Keratinocyte (primary cell): Measurements from ENCODE around the gene ZFYVE21. TPM values are rescaled to one million over a fixed set of nuclear protein-coding genes. Genes with fewer than 3 reads are reported as not detected.

Source experiments
- DNase-seq: peaks from one replicate; pipeline ENCODE4 v3.0.0-alpha.2; 2011; ENCODE audit warnings: low read depth, missing footprints, low spot score
- FAIRE-seq: peaks from 2 replicates; lab custom pipeline; 2011; peaks lifted over from hg19 to GRCh38; lab: Jason Lieb, UNC
- H2AFZ ChIP-seq: 2 replicates; pipeline ENCODE4 v1.6.0; 2012; ENCODE audit warnings: low read length, control low read depth, inconsistent platforms; ENCODE audit not compliant: control insufficient read depth
- H3K27ac ChIP-seq: 2 replicates; pipeline ENCODE4 v1.5.1; 2011; ENCODE audit warnings: low read length; ENCODE audit not compliant: control insufficient read depth, insufficient read depth
- H3K27me3 ChIP-seq: 3 replicates; pipeline ENCODE4 v1.6.0; 2011; ENCODE audit warnings: low read length; ENCODE audit not compliant: control insufficient read depth, insufficient read depth; ENCODE audit errors: extremely low read depth
- H3K36me3 ChIP-seq, 2 experiments: 2 replicates in 1 of 2; 3 replicates in 1 of 2; pipeline ENCODE4 v1.5.1; 2011; ENCODE audit warnings: low read length in 2 of 2, mild to moderate bottlenecking in 1 of 2; ENCODE audit not compliant: control insufficient read depth in 2 of 2, insufficient read depth in 2 of 2; ENCODE audit errors: extremely low read depth in 1 of 2
- H3K4me1 ChIP-seq: 3 replicates; pipeline ENCODE4 v1.5.1; 2011; ENCODE audit warnings: low read length; ENCODE audit not compliant: control insufficient read depth, insufficient read depth; ENCODE audit errors: extremely low read depth
- H3K4me2 ChIP-seq: 3 replicates; pipeline ENCODE4 v1.6.0; 2011; ENCODE audit warnings: low read depth, low read length; ENCODE audit not compliant: control insufficient read depth, insufficient read depth; ENCODE audit errors: extremely low read depth
- H3K4me3 ChIP-seq, 3 experiments: fragments of 200-600 bp in 1 of 3; sonication (generic) in 1 of 3; 2 replicates in 2 of 3; 3 replicates in 1 of 3; pipeline ENCODE4 v1.5.1; 2011 to 2016; ENCODE audit warnings: low read length in 3 of 3, mild to moderate bottlenecking in 3 of 3, control low read depth in 2 of 3, inconsistent platforms in 1 of 3, low read depth in 1 of 3, mixed read lengths in 1 of 3, mixed run types in 1 of 3, moderate library complexity in 1 of 3; ENCODE audit not compliant: control insufficient read depth in 2 of 3, insufficient read depth in 2 of 3; ENCODE audit errors: extremely low read depth in 1 of 3
- H3K79me2 ChIP-seq: 2 replicates; pipeline ENCODE4 v1.6.0; 2012; ENCODE audit warnings: low read length; ENCODE audit not compliant: control insufficient read depth, insufficient read depth
- H3K9ac ChIP-seq: 3 replicates; pipeline ENCODE4 v1.6.0; 2011; ENCODE audit warnings: low read length; ENCODE audit not compliant: control insufficient read depth, insufficient read depth; ENCODE audit errors: extremely low read depth
- H3K9me1 ChIP-seq: 3 replicates; pipeline ENCODE4 v1.6.0; 2011; ENCODE audit warnings: low read length; ENCODE audit not compliant: control insufficient read depth, insufficient read depth; ENCODE audit errors: extremely low read depth
- H3K9me3 ChIP-seq: 2 replicates; pipeline ENCODE4 v1.5.1; 2012; ENCODE audit warnings: low read depth, low read length; ENCODE audit not compliant: control insufficient read depth
- H4K20me1 ChIP-seq: 3 replicates; pipeline ENCODE4 v1.6.0; 2011; ENCODE audit warnings: low read length; ENCODE audit not compliant: control insufficient read depth, insufficient read depth; ENCODE audit errors: extremely low read depth
- EZH2 ChIP-seq: IDR thresholded peaks from one replicate; pipeline ENCODE4 v1.6.1; 2012; ENCODE audit warnings: inconsistent platforms, mild to moderate bottlenecking, low read length, moderate library complexity
- dilution Hi-C: fragments of 300-500 bp; cut with MboI; formaldehyde crosslinking; loops from one replicate; pipeline ENCODE4 v1.7.0; 2020; ENCODE audit warnings: low sequenced_read_pairs; ENCODE audit not compliant: extremely low pct_ligation_motif_present
- polyA plus RNA-seq, 5 experiments: library from polyadenylated mRNA; depleted of rRNA in 3 of 5; stranded (reverse) in 3 of 5; stranded (forward) in 1 of 5; unstranded in 1 of 5; fragments of >200 nt; gene quantifications; 1 replicate in 1 of 5; 2 replicates in 3 of 5; 3 replicates in 1 of 5; pipeline versions ENCODE4 v1.2.1 to v1.2.3, GENCODE V29; 2011 to 2012; ENCODE audit warnings: missing spikeins in 2 of 5, low read depth in 1 of 5, low replicate concordance in 1 of 5
- TF ChIP-seq, protein P1 (sequence below), 3 experiments: IDR thresholded peaks in 1 of 3; conservative IDR thresholded peaks in 1 of 3; optimal IDR thresholded peaks in 1 of 3; 2 replicates in 2 of 3; 3 replicates in 1 of 3; pipeline versions ENCODE3 to v1.5.1; 2011; ENCODE audit warnings: low read length in 3 of 3, mild to moderate bottlenecking in 3 of 3, moderate library complexity in 2 of 3, control low read depth in 1 of 3, inconsistent platforms in 1 of 3; ENCODE audit not compliant: insufficient read depth in 2 of 3; ENCODE audit errors: extremely low read depth in 1 of 3

Gene ZFYVE21
- polyA plus RNA-seq, 1 donor (not counting 4 experiments of a cell fraction or from before 2014, with no cell fraction given), result 116 TPM

DNA sequence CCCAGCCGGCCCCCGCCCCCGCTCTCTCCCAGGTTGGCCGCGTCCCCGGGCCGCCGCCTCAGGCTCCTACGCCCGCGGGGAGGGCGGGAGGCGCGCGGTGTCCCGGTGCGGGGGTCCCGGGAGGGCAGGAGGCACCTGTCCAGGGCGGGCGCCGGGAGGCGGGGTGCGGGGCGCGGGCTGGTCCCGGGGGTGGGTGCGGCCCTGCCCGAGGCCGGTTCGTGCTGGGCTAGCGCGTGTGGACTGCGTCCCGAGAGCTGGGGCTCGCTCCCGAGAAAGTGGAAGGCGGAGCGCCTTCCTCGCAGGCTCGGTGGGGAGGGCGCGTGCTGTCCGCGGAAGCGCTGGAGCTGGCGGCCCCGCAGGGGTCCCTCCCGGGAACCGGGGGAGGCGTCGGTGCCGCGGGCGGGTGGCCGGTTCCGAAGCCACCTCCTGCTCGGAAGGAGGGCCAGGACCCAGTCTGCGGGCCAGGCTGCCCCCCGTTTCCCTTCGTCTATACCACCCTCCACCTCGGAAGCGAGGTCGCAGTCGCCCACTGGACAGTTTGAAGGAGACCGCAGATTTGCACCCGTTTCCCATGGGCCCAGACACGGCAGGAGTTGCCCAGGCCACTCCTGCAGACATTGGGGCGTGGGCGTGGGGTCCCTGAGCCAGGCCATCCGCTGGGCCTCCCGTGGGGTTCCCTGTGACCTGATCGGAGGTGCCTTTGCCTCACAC, 636 bp downstream of the ZFYVE21 start:
- Histone ChIP-seq H3K9me1 (peaks cover 3% of the 10 kb centered on the region), H3K27me3 (no peaks in the 10 kb centered on the region), H3K4me2 (peak overlapping the region; percentile 75), H3K4me1 (peaks cover 56% of the 10 kb centered on the region), H3K9ac (peak overlapping the region; percentile 79), H3K79me2 (peaks cover 75% of the 10 kb centered on the region), H4K20me1 (peaks cover 19% of the 10 kb centered on the region), H3K36me3 (peaks cover 5 to 6% of the 10 kb centered on the region in 2 experiments), H3K9me3 (no peaks in the 10 kb centered on the region), H3K4me3 (peak overlapping the region; percentile 63 to 92 (median 86)), H3K27ac (peak overlapping the region; percentile 49), H2AFZ (no peak overlapping the region)
- DNase-seq, result no peak
- TF ChIP-seq, protein P1, sequence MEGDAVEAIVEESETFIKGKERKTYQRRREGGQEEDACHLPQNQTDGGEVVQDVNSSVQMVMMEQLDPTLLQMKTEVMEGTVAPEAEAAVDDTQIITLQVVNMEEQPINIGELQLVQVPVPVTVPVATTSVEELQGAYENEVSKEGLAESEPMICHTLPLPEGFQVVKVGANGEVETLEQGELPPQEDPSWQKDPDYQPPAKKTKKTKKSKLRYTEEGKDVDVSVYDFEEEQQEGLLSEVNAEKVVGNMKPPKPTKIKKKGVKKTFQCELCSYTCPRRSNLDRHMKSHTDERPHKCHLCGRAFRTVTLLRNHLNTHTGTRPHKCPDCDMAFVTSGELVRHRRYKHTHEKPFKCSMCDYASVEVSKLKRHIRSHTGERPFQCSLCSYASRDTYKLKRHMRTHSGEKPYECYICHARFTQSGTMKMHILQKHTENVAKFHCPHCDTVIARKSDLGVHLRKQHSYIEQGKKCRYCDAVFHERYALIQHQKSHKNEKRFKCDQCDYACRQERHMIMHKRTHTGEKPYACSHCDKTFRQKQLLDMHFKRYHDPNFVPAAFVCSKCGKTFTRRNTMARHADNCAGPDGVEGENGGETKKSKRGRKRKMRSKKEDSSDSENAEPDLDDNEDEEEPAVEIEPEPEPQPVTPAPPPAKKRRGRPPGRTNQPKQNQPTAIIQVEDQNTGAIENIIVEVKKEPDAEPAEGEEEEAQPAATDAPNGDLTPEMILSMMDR (optimal IDR thresholded peaks at IDR 0.05 in 1 of 3, IDR thresholded peaks at IDR 0.05 in 1 of 3, conservative IDR thresholded peaks at IDR 0.05 in 1 of 3; ENCODE audit: extremely low read depth in 1 of 3, insufficient read depth in 2 of 3, low read length in 3 of 3), result no peak
- no peak for TF ChIP-seq EZH2
- dilution Hi-C loops, result no loop called here
- FAIRE-seq, result no peak

DNA sequence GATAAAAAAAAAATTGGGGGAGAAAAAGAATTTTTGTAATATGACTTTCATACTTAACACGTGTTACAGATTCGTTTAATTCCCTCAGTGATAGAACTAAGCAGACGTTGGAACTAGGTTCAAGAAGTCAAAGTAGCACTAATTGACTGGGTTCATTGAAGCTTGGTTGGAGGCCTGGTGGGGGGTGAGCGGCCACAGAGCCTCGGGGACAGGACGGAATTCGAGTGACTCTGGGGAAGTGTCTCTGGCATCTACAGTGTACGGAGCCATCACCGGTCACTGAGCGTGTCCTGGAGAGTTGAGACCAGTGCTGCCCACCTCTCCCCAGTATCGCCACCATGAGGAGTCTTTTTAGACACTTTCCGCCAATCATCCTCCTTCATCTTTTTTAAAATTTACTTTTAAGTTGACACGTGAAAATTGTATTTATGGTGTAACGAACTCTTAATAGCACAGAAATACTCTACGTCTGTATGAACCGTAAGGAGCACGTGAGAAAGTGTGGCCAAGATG, 1.3 kb downstream of the ZFYVE21 start:
- Histone ChIP-seq H3K9me1 (peaks cover 3% of the 10 kb centered on the region), H3K9ac (peak overlapping the region; percentile 79), H3K36me3 (peaks cover 5 to 9% of the 10 kb centered on the region in 2 experiments), H3K9me3 (no peaks in the 10 kb centered on the region), H3K4me2 (peak overlapping the region; percentile 75), H3K4me1 (peaks cover 49% of the 10 kb centered on the region), H3K4me3 (peak overlapping the region; percentile 63 to 92 (median 86)), H4K20me1 (peaks cover 21% of the 10 kb centered on the region), H3K27ac (no peak overlapping the region), H3K27me3 (no peaks in the 10 kb centered on the region), H3K79me2 (peaks cover 82% of the 10 kb centered on the region), H2AFZ (no peak overlapping the region)
- TF ChIP-seq, protein P1 (optimal IDR thresholded peaks at IDR 0.05 in 1 of 3, IDR thresholded peaks at IDR 0.05 in 1 of 3, conservative IDR thresholded peaks at IDR 0.05 in 1 of 3; ENCODE audit: extremely low read depth in 1 of 3, insufficient read depth in 2 of 3, low read length in 3 of 3), result no peak
- TF ChIP-seq EZH2, result no peak
- dilution Hi-C loops, result no loop called here
- no peak for DNase-seq
- no peak for FAIRE-seq
